Measurements from ENCODE around the gene PM20D2.

PM20D2 gene

GRCh38 chr6:89132057-89132456, 13.8 kb upstream of the PM20D2 start:
- no peak for TF ChIP-seq CTCF (IDR thresholded peaks at IDR 0.05; ENCODE audit: insufficient read depth, missing control alignments)
- FAIRE-seq (no peak), DNase-seq (ENCODE audit: insufficient read length, low spot score) (no peak)

GRCh38 chr6:89133981-89134380, 11.9 kb upstream of the PM20D2 start:
- TF ChIP-seq CTCF (IDR thresholded peaks at IDR 0.05; ENCODE audit: insufficient read depth, missing control alignments) = no peak
- DNase-seq (ENCODE audit: insufficient read length, low spot score) (no peak), FAIRE-seq (no peak)

GRCh38 chr6:89134723-89135122, 11.1 kb upstream of the PM20D2 start:
- DNase-seq (ENCODE audit: insufficient read length, low spot score) = no peak
- no peak for FAIRE-seq
- no peak for TF ChIP-seq CTCF (IDR thresholded peaks at IDR 0.05; ENCODE audit: insufficient read depth, missing control alignments)

GRCh38 chr6:89138173-89138572, 7.7 kb upstream of the PM20D2 start:
- no peak for TF ChIP-seq CTCF (IDR thresholded peaks at IDR 0.05; ENCODE audit: insufficient read depth, missing control alignments)
- no peak for FAIRE-seq
- DNase-seq (ENCODE audit: insufficient read length, low spot score) = no peak

- DNase-seq (ENCODE audit: insufficient read length, low spot score) (no peak), FAIRE-seq (no peak)
- TF ChIP-seq CTCF (IDR thresholded peaks at IDR 0.05; ENCODE audit: insufficient read depth, missing control alignments) = no peak
Observed at GRCh38 chr6:89139509-89140346, 6.1 kb upstream of the PM20D2 start.

GRCh38 chr6:89140347-89141156, 5.3 kb upstream of the PM20D2 start:
- FAIRE-seq = no peak
- no peak for DNase-seq (ENCODE audit: insufficient read length, low spot score)
- no peak for TF ChIP-seq CTCF (IDR thresholded peaks at IDR 0.05; ENCODE audit: insufficient read depth, missing control alignments)

All from D721Med (cell line).